Testis (tissue), 3 donors: ENCODE measurements around the gene FBL. TPM values are rescaled to one million over a fixed set of nuclear protein-coding genes. Genes with fewer than 3 reads are reported as not detected.
A peak's percentile ranks its signal among the peaks of the same experiment; 100 is the strongest.

Experiments used
- DNase-seq: peaks from one replicate; pipeline ENCODE4 v3.0.0-alpha.2; 2019
- H3K27ac ChIP-seq, 2 donors: fragments of 200-600 bp; sonication (generic); one replicate each; pipeline ENCODE4 v1.5.1; 2019
- H3K27me3 ChIP-seq: fragments of 200-600 bp; sonication (generic); one replicate; pipeline ENCODE4 v1.5.1; 2019
- H3K36me3 ChIP-seq: fragments of 200-600 bp; sonication (generic); one replicate; pipeline ENCODE4 v1.5.1; 2017; ENCODE audit warnings: low read depth; ENCODE audit errors: missing control alignments
- H3K4me1 ChIP-seq: fragments of 200-600 bp; sonication (generic); one replicate; pipeline ENCODE4 v1.5.1; 2019
- H3K4me3 ChIP-seq, 2 donors: fragments of 200-600 bp; sonication (generic); one replicate each; pipeline ENCODE4 v1.5.1; 2017 to 2019
- H3K9me3 ChIP-seq: fragments of 200-600 bp; sonication (generic); one replicate; pipeline ENCODE4 v1.5.1; 2017
- POLR2A ChIP-seq: fragments of 450-650 bp; IDR thresholded peaks from one replicate; pipeline ENCODE4 v1.6.1; 2017; ENCODE audit warnings: antibody characterized with exemption, mild to moderate bottlenecking, moderate library complexity
- WGBS, 2 donors: methylation state at CpG; one replicate each; pipeline ENCODE4 v1.1.5; 2018; 5-methylcytosine and 5-hydroxymethylcytosine counted together
- intact Hi-C: fragments of 100-400 bp; cut with DNase I; formaldehyde crosslinking; loops from one replicate; pipeline ENCODE4 v1.15.1; 2023; ENCODE audit warnings: low total_unique reads
- polyA plus RNA-seq: library from polyadenylated mRNA; stranded (reverse); fragments of 350-450 nt; fragmentation: Illumina TruSeq; extraction: RNeasy Lipid Tissue Mini Kit (QIAGEN cat#74804); gene quantifications from one replicate; pipeline ENCODE4 v1.2.3, GENCODE V29; 2014; ENCODE audit warnings: low read depth, low replicate concordance; ENCODE audit not compliant: insufficient read depth
- total RNA-seq, 2 donors: library from RNA; depleted of rRNA; stranded (reverse); fragments of >200 nt; gene quantifications; one replicate each; pipeline ENCODE4 v1.2.3, GENCODE V29; 2016
- TF ChIP-seq, protein P1 (sequence below), 3 experiments: fragments of 450-650 bp in 2 of 3; fragments of 200-600 bp in 1 of 3; sonication (generic) in 1 of 3; IDR thresholded peaks; one replicate each; pipeline ENCODE4 v1.5.1; 2016 to 2019; ENCODE audit warnings: antibody characterized with exemption in 3 of 3, mild to moderate bottlenecking in 2 of 3, moderate library complexity in 1 of 3

Gene FBL
- total and polyA plus RNA-seq, 3 donors from 2014 or later = 236 to 303 (median 301) TPM

DNA sequence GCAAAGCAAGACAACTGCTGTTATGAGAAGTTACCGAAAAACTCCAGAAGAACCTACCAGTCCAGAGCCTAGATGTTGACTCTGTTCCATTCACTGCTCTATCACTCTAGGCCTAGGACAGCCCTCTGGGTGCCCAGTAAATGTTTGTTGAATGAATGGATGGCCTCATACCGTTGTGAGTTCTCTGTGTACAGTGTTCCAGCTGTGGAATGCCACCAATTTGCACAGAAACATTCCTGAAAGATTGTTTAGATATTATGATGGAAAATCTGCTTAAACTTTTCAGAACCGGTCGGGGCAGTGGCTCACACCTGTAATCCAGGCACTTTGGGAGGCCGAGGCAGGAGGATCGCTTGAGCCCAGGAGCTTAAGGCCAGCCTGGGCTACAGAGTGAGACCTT is 1.3 kb upstream of the FBL start:
- intact Hi-C loops = loop anchor here (10.0 kb wide), 1 partner anchor 127 kb away; the partner anchor contains the start of gene PSMC4
- DNase-seq = no peak
- Histone ChIP-seq H3K36me3 (no peaks in the 10 kb centered on the region), H3K4me1 (peaks cover 43% of the 10 kb centered on the region), H3K4me3 (no peak overlapping the region), H3K27me3 (no peaks in the 10 kb centered on the region), H3K9me3 (no peaks in the 10 kb centered on the region), H3K27ac (no peak overlapping the region)
- 82 to 84% methylated on average over 6 of the region's 6 CpGs for WGBS, 2 donors
- no peak for TF ChIP-seq POLR2A
- TF ChIP-seq, protein P1, sequence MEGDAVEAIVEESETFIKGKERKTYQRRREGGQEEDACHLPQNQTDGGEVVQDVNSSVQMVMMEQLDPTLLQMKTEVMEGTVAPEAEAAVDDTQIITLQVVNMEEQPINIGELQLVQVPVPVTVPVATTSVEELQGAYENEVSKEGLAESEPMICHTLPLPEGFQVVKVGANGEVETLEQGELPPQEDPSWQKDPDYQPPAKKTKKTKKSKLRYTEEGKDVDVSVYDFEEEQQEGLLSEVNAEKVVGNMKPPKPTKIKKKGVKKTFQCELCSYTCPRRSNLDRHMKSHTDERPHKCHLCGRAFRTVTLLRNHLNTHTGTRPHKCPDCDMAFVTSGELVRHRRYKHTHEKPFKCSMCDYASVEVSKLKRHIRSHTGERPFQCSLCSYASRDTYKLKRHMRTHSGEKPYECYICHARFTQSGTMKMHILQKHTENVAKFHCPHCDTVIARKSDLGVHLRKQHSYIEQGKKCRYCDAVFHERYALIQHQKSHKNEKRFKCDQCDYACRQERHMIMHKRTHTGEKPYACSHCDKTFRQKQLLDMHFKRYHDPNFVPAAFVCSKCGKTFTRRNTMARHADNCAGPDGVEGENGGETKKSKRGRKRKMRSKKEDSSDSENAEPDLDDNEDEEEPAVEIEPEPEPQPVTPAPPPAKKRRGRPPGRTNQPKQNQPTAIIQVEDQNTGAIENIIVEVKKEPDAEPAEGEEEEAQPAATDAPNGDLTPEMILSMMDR (IDR thresholded peaks at IDR 0.05) = no peak

- H3K27ac ChIP-seq = peak overlapping the region; percentile 73 to 85
- no peak for DNase-seq
- H3K27me3 ChIP-seq = no peaks in the 10 kb centered on the region
- H3K9me3 ChIP-seq = no peaks in the 10 kb centered on the region
- peaks cover 44% of the 10 kb centered on the region for H3K4me1 ChIP-seq
- 31 to 33% methylated on average over 12 of the region's 12 CpGs for WGBS, 2 donors
- H3K36me3 ChIP-seq = no peaks in the 10 kb centered on the region
- no peak for TF ChIP-seq POLR2A
- TF ChIP-seq, protein P1 (IDR thresholded peaks at IDR 0.05) = no peak
- H3K4me3 ChIP-seq = peak overlapping the region; percentile 77 to 87
- intact Hi-C loops = loop anchor here (10.0 kb wide), 1 partner anchor 128 kb away; the partner anchor contains the start of gene PSMC4
Observed at GRCh38 chr19:39846678-39847486, 703 bp upstream of the FBL start.

DNA sequence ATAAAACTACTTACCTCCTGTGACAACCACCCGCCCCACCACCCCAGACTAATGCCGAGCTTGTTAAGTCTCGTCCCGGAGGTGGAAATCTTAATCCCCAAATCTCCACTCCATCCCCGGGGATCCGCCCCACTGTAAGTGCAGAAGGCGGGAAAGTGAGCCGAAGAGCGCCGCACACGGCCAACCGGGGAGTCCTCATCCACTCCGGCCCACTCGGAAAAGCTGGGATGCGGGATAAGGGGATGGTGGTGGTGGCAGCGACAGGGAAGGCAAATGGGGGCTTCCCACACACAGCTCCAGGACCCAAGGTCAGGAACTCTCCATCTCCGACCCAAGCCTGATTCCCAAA is 621 bp downstream of the FBL start:
- Histone ChIP-seq H3K27me3 (no peaks in the 10 kb centered on the region), H3K36me3 (no peaks in the 10 kb centered on the region), H3K4me1 (peaks cover 57% of the 10 kb centered on the region), H3K27ac (peak overlapping the region; percentile 73 to 85), H3K4me3 (peak overlapping the region; percentile 77 to 87), H3K9me3 (no peaks in the 10 kb centered on the region)
- no peak for TF ChIP-seq POLR2A
- TF ChIP-seq, protein P1 (IDR thresholded peaks at IDR 0.05) = no peak
- WGBS, 2 donors = 0 to 1% methylated on average over 14 to 17 of the region's 17 CpGs
- DNase-seq = no peak
- intact Hi-C loops = loop anchor here (10.0 kb wide), 1 partner anchor 129 kb away; the partner anchor contains the start of gene PSMC4

GRCh38 chr19:39845172-39845571 is 1.0 kb downstream of the FBL start:
- DNase-seq = no peak
- H3K27ac ChIP-seq = peak overlapping the region; percentile 6 to 85
- H3K27me3 ChIP-seq = no peaks in the 10 kb centered on the region
- intact Hi-C loops = loop anchor here (10.0 kb wide), 1 partner anchor 130 kb away; the partner anchor contains the start of gene PSMC4
- TF ChIP-seq, protein P1 (IDR thresholded peaks at IDR 0.05) = no peak
- TF ChIP-seq POLR2A = no peak
- H3K4me3 ChIP-seq = peak overlapping the region; percentile 77 to 87
- no peaks in the 10 kb centered on the region for H3K36me3 ChIP-seq
- H3K9me3 ChIP-seq = no peaks in the 10 kb centered on the region
- WGBS, 2 donors = 17 to 26% methylated on average over 5 of the region's 5 CpGs
- H3K4me1 ChIP-seq = peaks cover 61% of the 10 kb centered on the region
